Fibroblast of upper back skin (primary cell): Measurements from ENCODE around the gene ATXN7L1.

Experiments used
- DNase-seq: peaks from one replicate; pipeline ENCODE4 v3.0.0-alpha.2; 2013

Gene ATXN7L1

GRCh38 chr7:105876091-105876963 is at the start of gene ATXN7L1:
Gene ATXN7L1, minus strand, starts transcription at chr7:105876599. Its CDS starts 41 bp downstream, at chr7:105876558.
- DNase-seq = peak; percentile 98

- DNase-seq = no peak
Measured at GRCh38 chr7:105926131-105926530, 49.7 kb upstream of the ATXN7L1 start.

GRCh38 chr7:105924945-105925344 is 48.5 kb upstream of the ATXN7L1 start:
- no peak for DNase-seq

GRCh38 chr7:105920766-105921165 is 44.4 kb upstream of the ATXN7L1 start:
- peak; percentile 55 for DNase-seq

- no peak for DNase-seq
Measured at GRCh38 chr7:105917659-105918058, 41.3 kb upstream of the ATXN7L1 start.

GRCh38 chr7:105916603-105917002 is 40.2 kb upstream of the ATXN7L1 start:
- DNase-seq = peak; percentile 78

- no peak for DNase-seq
Measured at GRCh38 chr7:105913947-105914346, 37.5 kb upstream of the ATXN7L1 start.

DNA sequence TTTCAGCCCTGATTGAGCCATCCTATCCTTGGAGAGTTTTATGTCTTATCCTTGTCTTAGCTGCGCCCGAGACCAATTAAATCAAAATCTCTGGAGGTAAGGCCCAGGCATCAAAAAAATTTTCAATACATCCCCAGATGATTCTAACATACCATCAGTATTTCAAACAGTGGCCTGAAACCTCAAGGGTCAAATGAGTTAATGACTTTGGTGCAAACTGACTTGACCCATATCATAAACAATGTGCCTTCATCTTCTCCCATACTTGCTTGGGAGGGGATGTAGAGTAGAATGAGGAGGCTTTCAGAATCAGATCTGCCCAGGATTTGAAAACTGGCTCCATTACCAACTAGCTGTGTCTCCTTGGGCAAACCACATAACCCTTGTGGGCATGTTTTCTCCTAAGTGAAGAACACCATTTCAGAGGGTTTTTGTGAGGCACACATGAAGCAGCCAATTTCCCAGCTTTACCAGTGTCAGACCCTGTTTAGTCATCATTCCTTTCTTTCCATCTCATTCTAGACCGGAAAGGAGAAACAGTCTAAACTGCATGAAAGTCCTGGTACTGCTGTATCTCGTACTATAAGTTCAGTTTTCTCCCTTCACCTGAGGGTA is 35.7 kb upstream of the ATXN7L1 start:
- DNase-seq = no peak

DNA sequence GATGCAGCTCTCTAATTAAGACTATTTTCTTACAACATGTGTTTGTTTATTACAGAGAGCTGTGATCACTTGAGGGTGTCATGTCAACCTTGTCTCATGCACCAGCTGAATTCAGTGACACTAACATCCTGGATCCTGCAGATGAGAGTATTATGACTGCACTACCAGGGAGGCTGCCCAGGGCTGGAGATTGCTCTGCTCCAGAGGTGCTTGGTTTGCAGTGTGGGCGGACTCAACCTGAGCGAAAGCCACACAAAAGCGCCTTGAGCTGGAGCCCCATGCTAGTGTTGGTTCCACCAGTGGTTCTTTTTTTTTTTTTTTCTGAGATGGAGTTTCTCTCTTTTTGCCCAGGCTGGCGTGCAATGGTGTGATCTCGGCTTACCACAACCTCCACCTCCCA is 33.8 kb upstream of the ATXN7L1 start:
- no peak for DNase-seq

- DNase-seq = no peak
Measured at GRCh38 chr7:105909742-105910141, 33.3 kb upstream of the ATXN7L1 start.

GRCh38 chr7:105907129-105907846 is 30.9 kb upstream of the ATXN7L1 start:
- DNase-seq = no peak

- DNase-seq = peak; percentile 47
Measured at GRCh38 chr7:105906695-105907094, 30.3 kb upstream of the ATXN7L1 start.

- no peak for DNase-seq
Measured at GRCh38 chr7:105905910-105906568, 29.6 kb upstream of the ATXN7L1 start.

GRCh38 chr7:105905209-105905909 is 29.0 kb upstream of the ATXN7L1 start:
- DNase-seq = no peak

DNA sequence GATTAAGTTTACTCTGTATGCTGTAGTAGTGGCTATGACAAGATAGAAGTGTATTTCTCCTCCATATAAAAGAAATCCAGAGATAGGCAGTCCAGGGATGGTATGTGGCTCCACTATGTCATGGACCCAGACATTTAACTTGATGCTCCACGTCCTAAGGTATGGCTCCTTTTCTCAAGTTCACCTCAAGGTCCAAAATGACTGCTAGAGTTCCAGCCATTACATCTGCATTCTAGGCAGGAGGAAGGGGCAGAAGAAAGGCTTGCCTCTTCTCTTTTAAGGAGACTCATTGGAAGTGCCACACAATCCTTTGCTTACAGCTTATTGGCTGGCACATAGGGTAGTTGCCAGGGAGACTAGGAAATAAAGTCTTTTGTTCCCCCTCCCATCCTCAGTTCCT is 27.7 kb upstream of the ATXN7L1 start:
- no peak for DNase-seq

GRCh38 chr7:105902325-105902911 is 26.0 kb upstream of the ATXN7L1 start:
- DNase-seq = no peak

DNA sequence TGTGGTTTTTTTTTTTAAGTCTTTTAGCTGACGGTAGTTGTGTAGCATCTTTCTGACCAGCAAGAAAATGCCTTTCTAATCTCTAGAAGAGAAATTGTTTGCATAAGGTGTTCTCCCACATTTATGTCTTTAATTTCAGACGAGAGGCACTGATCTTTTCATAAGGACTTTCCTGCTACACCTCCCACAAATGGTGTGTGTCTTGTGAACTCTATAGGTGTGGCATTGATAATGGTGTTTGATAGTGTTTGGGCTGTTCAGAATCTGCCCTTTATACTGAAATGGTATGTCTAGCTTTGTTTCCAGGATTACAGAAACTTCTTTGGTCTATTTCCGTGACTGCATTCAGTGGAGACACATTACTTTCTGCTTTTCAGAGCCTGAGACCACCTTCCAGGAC is 21.6 kb upstream of the ATXN7L1 start:
- DNase-seq = no peak

GRCh38 chr7:105896407-105896911 is 20.1 kb upstream of the ATXN7L1 start:
- DNase-seq = no peak

GRCh38 chr7:105894131-105894530 is 17.7 kb upstream of the ATXN7L1 start:
- DNase-seq = no peak

- no peak for DNase-seq
Measured at GRCh38 chr7:105892387-105892786, 16.0 kb upstream of the ATXN7L1 start.

DNA sequence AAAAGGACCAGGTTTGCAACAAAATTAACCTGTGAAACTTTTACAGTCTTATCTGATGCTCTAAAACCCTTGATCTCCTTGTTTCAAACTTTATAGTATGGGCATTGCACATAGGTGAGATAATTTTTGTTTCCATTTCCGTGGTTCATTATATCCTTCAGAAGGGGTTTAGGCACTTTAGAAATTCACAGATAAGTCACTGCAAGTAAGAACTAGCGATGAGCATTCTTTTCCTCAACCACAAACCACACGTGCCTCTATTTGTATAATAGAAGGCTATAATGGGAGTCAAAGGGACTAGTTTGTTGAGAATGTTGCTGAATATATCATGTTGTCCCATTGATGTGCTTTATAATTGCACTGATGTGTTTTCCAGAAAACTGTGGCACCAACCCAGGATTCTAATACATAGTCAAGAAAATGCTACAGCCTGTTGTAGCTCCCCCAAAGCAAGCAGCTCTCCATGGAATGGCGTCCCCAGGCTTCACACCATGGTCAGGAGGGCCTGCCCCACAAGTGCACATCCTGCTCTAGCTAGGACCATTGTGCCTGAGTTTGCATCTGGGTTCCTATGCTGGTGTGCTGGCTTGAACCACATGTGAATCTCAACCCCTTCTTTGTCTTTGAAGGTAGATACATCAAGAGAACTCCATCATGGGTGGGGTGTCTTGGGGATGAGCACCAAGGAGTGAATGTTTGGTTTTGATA is 14.0 kb upstream of the ATXN7L1 start:
- peak; percentile 41 for DNase-seq
